ENCODE results near the gene ARFGEF3. TPM values are rescaled to one million over a fixed set of nuclear protein-coding genes. Genes with fewer than 3 reads are reported as not detected.

ARFGEF3 gene
- total RNA-seq, 1 donor from 2014 or later: 1.9 TPM

DNA sequence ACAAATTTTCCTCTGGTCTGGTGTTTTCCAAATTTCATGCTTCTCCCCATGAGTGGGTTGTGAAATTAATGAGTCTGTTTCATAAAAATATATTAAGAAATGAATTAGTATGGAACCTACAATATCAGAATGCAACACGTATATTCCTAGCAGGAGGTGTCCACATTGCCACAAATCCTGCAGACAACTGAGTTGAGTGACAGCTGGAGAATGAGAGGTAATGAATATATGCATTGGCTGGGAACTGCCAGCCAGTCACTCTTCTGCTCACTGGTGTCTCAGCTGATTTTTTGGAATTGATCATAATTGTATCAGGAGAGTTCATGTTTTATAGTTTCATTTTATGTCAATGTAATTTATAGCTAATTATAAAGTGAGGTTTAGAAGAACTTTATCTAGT is 6.3 kb upstream of the ARFGEF3 start:
- no peaks in the 10 kb centered on the region for H3K4me1 Mint-ChIP-seq (ENCODE audit: low read depth, unreplicated experiment)
- Histone ChIP-seq H3K36me3 (ENCODE audit: insufficient read depth, low read length) (no peaks in the 10 kb centered on the region), H3K27me3 (ENCODE audit: insufficient read depth, low read length) (peaks cover 13% of the 10 kb centered on the region), H3K27ac (ENCODE audit: low read depth, low read length) (no peak overlapping the region), H3K4me1 (ENCODE audit: insufficient read depth, low read length) (no peaks in the 10 kb centered on the region), H4K20me1 (ENCODE audit: insufficient read depth, low read length) (no peaks in the 10 kb centered on the region), H3K9me3 (ENCODE audit: insufficient read depth, low read depth, low read length) (no peaks in the 10 kb centered on the region), H3K79me2 (ENCODE audit: insufficient read depth, low read length) (no peaks in the 10 kb centered on the region), H2AFZ (ENCODE audit: low read depth, low read length) (no peak overlapping the region), H3K4me2 (ENCODE audit: low read length) (no peak overlapping the region), H3K9ac (ENCODE audit: low read length) (no peak overlapping the region), H3K4me3 (ENCODE audit: insufficient read depth, low read depth, low read length) (no peak overlapping the region)
- TF ChIP-seq EZH2 (IDR thresholded peaks at IDR 0.05; ENCODE audit: insufficient read depth, low read length) (no peak), CTCF (IDR thresholded peaks at IDR 0.05; ENCODE audit: insufficient read depth, low read depth, low read length) (no peak)
- H3K9me3 Mint-ChIP-seq (ENCODE audit: unreplicated experiment): no peaks in the 10 kb centered on the region
- H3K27ac Mint-ChIP-seq (ENCODE audit: unreplicated experiment): no peak overlapping the region
- FAIRE-seq: no peak
- no peaks in the 10 kb centered on the region for H3K36me3 Mint-ChIP-seq (ENCODE audit: low read depth, unreplicated experiment)
- no peak for DNase-seq (ENCODE audit: low read depth)
- peaks cover 3% of the 10 kb centered on the region for H3K27me3 Mint-ChIP-seq (ENCODE audit: low read depth, unreplicated experiment)
- no peak overlapping the region for H3K4me3 Mint-ChIP-seq (ENCODE audit: unreplicated experiment)

DNA sequence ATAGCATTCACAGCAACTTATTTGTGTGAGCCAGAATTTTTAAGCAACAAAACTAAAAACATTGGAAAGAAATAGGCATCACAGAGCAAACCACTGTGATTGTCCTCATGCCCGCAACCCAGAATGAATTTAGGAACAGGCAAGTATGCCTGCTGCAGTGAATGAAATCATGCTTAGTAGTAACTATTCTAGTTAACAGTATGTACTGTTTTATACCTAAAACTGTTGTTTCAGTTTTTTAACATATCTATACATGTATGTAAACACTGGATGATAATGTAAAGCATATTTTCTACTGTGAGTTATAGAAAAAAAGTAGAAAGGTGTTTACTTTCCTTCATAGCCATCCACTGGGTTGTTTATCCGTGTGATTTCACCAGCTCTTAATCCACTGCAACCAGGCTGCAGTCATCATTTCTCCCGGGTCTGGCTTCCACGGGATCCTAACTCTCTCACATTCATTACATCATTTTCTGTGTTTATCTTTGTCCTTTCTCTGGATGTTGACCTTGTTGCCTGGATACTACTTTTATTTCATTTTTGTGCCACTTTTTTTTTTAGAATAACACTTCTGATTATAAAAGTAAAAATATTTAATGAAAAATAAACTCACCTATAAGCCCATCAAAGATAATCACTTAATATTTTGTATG is 3.6 kb upstream of the ARFGEF3 start:
- no peak for FAIRE-seq
- H3K4me2 ChIP-seq (ENCODE audit: low read length): no peak overlapping the region

More for the DNA sequence above, 3.6 kb upstream of the ARFGEF3 start:
- H3K27me3 Mint-ChIP-seq (ENCODE audit: low read depth, unreplicated experiment): peaks cover 18% of the 10 kb centered on the region
- Histone ChIP-seq H3K79me2 (ENCODE audit: insufficient read depth, low read length) (no peaks in the 10 kb centered on the region), H3K4me1 (ENCODE audit: insufficient read depth, low read length) (peaks cover 7% of the 10 kb centered on the region), H3K27ac (ENCODE audit: low read depth, low read length) (no peak overlapping the region), H3K9me3 (ENCODE audit: insufficient read depth, low read depth, low read length) (no peaks in the 10 kb centered on the region), H2AFZ (ENCODE audit: low read depth, low read length) (no peak overlapping the region), H4K20me1 (ENCODE audit: insufficient read depth, low read length) (no peaks in the 10 kb centered on the region), H3K36me3 (ENCODE audit: insufficient read depth, low read length) (no peaks in the 10 kb centered on the region), H3K27me3 (ENCODE audit: insufficient read depth, low read length) (peaks cover 31% of the 10 kb centered on the region), H3K4me3 (ENCODE audit: insufficient read depth, low read depth, low read length) (no peak overlapping the region), H3K9ac (ENCODE audit: low read length) (no peak overlapping the region)
- no peak for DNase-seq (ENCODE audit: low read depth)
- H3K9me3 Mint-ChIP-seq (ENCODE audit: unreplicated experiment): no peaks in the 10 kb centered on the region
- no peak overlapping the region for H3K4me3 Mint-ChIP-seq (ENCODE audit: unreplicated experiment)
- TF ChIP-seq CTCF (IDR thresholded peaks at IDR 0.05; ENCODE audit: insufficient read depth, low read depth, low read length) (no peak), EZH2 (IDR thresholded peaks at IDR 0.05; ENCODE audit: insufficient read depth, low read length) (no peak)
- H3K27ac Mint-ChIP-seq (ENCODE audit: unreplicated experiment): no peak overlapping the region
- no peaks in the 10 kb centered on the region for H3K4me1 Mint-ChIP-seq (ENCODE audit: low read depth, unreplicated experiment)
- no peaks in the 10 kb centered on the region for H3K36me3 Mint-ChIP-seq (ENCODE audit: low read depth, unreplicated experiment)

Measured in astrocyte (in vitro differentiated cells and primary cell).